Hepatocyte (in vitro differentiated cells): ENCODE measurements around the gene NFIA. TPM values are rescaled to one million over a fixed set of nuclear protein-coding genes. Genes with fewer than 3 reads are reported as not detected.

Experiments
- DNase-seq: peaks from one replicate; pipeline ENCODE4 v3.0.0-alpha.2; 2016; ENCODE audit warnings: low spot score
- H2AFZ ChIP-seq: fragments of 200-600 bp; sonication (generic); 2 replicates; pipeline ENCODE4 v1.6.0; 2016; ENCODE audit warnings: antibody characterized with exemption, mild to moderate bottlenecking
- H3K27ac ChIP-seq: fragments of 200-600 bp; sonication (generic); 2 replicates; pipeline ENCODE4 v1.5.1; 2016; ENCODE audit warnings: mild to moderate bottlenecking
- H3K27me3 ChIP-seq: fragments of 200-600 bp; sonication (generic); 2 replicates; pipeline ENCODE4 v1.6.1; 2016
- H3K36me3 ChIP-seq: fragments of 200-600 bp; sonication (generic); replicated peaks from 2 replicates; pipeline ENCODE4 v1.5.1; 2016; ENCODE audit warnings: low read depth; ENCODE audit not compliant: insufficient read depth
- H3K4me1 ChIP-seq: fragments of 200-600 bp; sonication (generic); 2 replicates; pipeline ENCODE4 v1.5.1; 2016; ENCODE audit warnings: mild to moderate bottlenecking, moderate library complexity; ENCODE audit not compliant: insufficient read depth
- H3K4me2 ChIP-seq: fragments of 200-600 bp; sonication (generic); 2 replicates; pipeline ENCODE4 v1.6.0; 2016
- H3K4me3 ChIP-seq: fragments of 200-600 bp; sonication (generic); 2 replicates; pipeline ENCODE4 v1.5.1; 2016; ENCODE audit warnings: mild to moderate bottlenecking
- H3K79me2 ChIP-seq: fragments of 200-600 bp; sonication (generic); 2 replicates; pipeline ENCODE4 v1.6.0; 2017; ENCODE audit warnings: mild to moderate bottlenecking
- H3K9me2 ChIP-seq: fragments of 200-600 bp; sonication (generic); replicated peaks from 2 replicates; pipeline ENCODE4 v1.6.0; 2017; ENCODE audit warnings: mild to moderate bottlenecking; ENCODE audit not compliant: insufficient read depth
- H3K9me3 ChIP-seq: fragments of 200-600 bp; sonication (generic); 2 replicates; pipeline ENCODE4 v1.5.1; 2016; ENCODE audit warnings: low read depth, mild to moderate bottlenecking
- H4K20me1 ChIP-seq: fragments of 200-600 bp; sonication (generic); 2 replicates; pipeline ENCODE4 v1.6.0; 2016; ENCODE audit warnings: mild to moderate bottlenecking; ENCODE audit not compliant: insufficient read depth, poor library complexity, severe bottlenecking
- CTCF ChIP-seq: fragments of 200-600 bp; sonication (generic); IDR thresholded peaks from 2 replicates; pipeline ENCODE4 v1.5.1; 2016; ENCODE audit warnings: antibody characterized with exemption, mild to moderate bottlenecking; ENCODE audit not compliant: poor library complexity
- EZH2 ChIP-seq: fragments of 200-600 bp; sonication (generic); IDR thresholded peaks from 2 replicates; pipeline ENCODE4 v1.6.1; 2016; ENCODE audit warnings: antibody characterized with exemption, mild to moderate bottlenecking, borderline replicate concordance
- EZH2phosphoT487 ChIP-seq: fragments of 200-600 bp; sonication (generic); IDR thresholded peaks from one replicate; pipeline ENCODE4 v1.6.1; 2018; ENCODE audit warnings: antibody characterized with exemption, mild to moderate bottlenecking, low read depth, moderate library complexity; ENCODE audit not compliant: unreplicated experiment, severe bottlenecking
- WGBS: methylation state at CpG from one replicate; pipeline ENCODE4 v1.1.6; 2016; ENCODE audit warnings: low lambda C conversion rate; ENCODE audit errors: missing lambda C conversion rate; 5-methylcytosine and 5-hydroxymethylcytosine counted together
- polyA plus RNA-seq: library from polyadenylated mRNA; unstranded; fragments of >200 nt; fragmentation: Nextera tagmentation; extraction: Ambion mirVana; gene quantifications from 2 replicates; pipeline ENCODE4 v1.2.1, GENCODE V29; 2016
- total RNA-seq: library from RNA; depleted of rRNA; stranded (reverse); fragments of >200 nt; gene quantifications from 2 replicates; pipeline ENCODE4 v1.2.3, GENCODE V29; 2014

Gene NFIA
- total and polyA plus RNA-seq, 2 experiments from 2014 or later = 15.1 to 18.2 TPM

- Histone ChIP-seq H3K9me3 (no peaks in the 10 kb centered on the region), H3K79me2 (no peaks in the 10 kb centered on the region), H3K27ac (no peak overlapping the region), H4K20me1 (no peaks in the 10 kb centered on the region), H3K9me2 (no peaks in the 10 kb centered on the region), H3K36me3 (no peaks in the 10 kb centered on the region), H3K4me3 (no peak overlapping the region), H2AFZ (no peak overlapping the region), H3K27me3 (no peaks in the 10 kb centered on the region), H3K4me1 (peaks cover 35% of the 10 kb centered on the region), H3K4me2 (no peak overlapping the region)
- DNase-seq = no peak
- WGBS = 92% methylated on average over 3 of the region's 3 CpGs
- TF ChIP-seq CTCF (no peak), EZH2phosphoT487 (no peak), EZH2 (no peak)
Measured at GRCh38 chr1:61400997-61401396, 318.6 kb downstream of the NFIA start.

- Histone ChIP-seq H3K9me2 (no peaks in the 10 kb centered on the region), H3K79me2 (no peaks in the 10 kb centered on the region), H3K9me3 (no peaks in the 10 kb centered on the region), H3K4me1 (peaks cover 26% of the 10 kb centered on the region), H3K27me3 (no peaks in the 10 kb centered on the region), H4K20me1 (no peaks in the 10 kb centered on the region), H3K27ac (no peak overlapping the region), H3K36me3 (no peaks in the 10 kb centered on the region), H2AFZ (no peak overlapping the region), H3K4me2 (no peak overlapping the region), H3K4me3 (no peak overlapping the region)
- no peak for DNase-seq
- TF ChIP-seq CTCF (no peak), EZH2phosphoT487 (no peak), EZH2 (no peak)
- 71% methylated on average over 12 of the region's 12 CpGs for WGBS
Measured at GRCh38 chr1:61403679-61404596, 321.6 kb downstream of the NFIA start.

- Histone ChIP-seq H3K79me2 (no peaks in the 10 kb centered on the region), H3K9me2 (no peaks in the 10 kb centered on the region), H3K27ac (no peak overlapping the region), H3K4me1 (peaks cover 17% of the 10 kb centered on the region), H4K20me1 (no peaks in the 10 kb centered on the region), H3K36me3 (no peaks in the 10 kb centered on the region), H2AFZ (no peak overlapping the region), H3K9me3 (no peaks in the 10 kb centered on the region), H3K4me3 (no peak overlapping the region), H3K27me3 (no peaks in the 10 kb centered on the region), H3K4me2 (no peak overlapping the region)
- TF ChIP-seq EZH2phosphoT487 (no peak), CTCF (no peak), EZH2 (no peak)
- DNase-seq = no peak
- 67% methylated on average over 4 of the region's 4 CpGs for WGBS
Measured at GRCh38 chr1:61404597-61405376, 322.4 kb downstream of the NFIA start.
